Left ventricle myocardium inferior (tissue), 1 donor: ENCODE results near the gene ATXN7. TPM values are rescaled to one million over a fixed set of nuclear protein-coding genes. Genes with fewer than 3 reads are reported as not detected.

Experiments
- DNase-seq: peaks from one replicate; pipeline ENCODE4 v3.0.0-alpha.2; 2020
- H3K27ac ChIP-seq: fragments of 200-600 bp; replicated peaks from 2 replicates; pipeline ENCODE4 v1.8.0; 2021
- H3K27me3 ChIP-seq: fragments of 200-600 bp; 2 replicates; pipeline ENCODE4 v1.8.0; 2021; ENCODE audit warnings: low read depth
- H3K36me3 ChIP-seq: fragments of 200-600 bp; 2 replicates; pipeline ENCODE4 v1.8.0; 2021
- H3K4me1 ChIP-seq: fragments of 200-600 bp; 2 replicates; pipeline ENCODE4 v1.8.0; 2021
- H3K4me3 ChIP-seq: fragments of 200-600 bp; 2 replicates; pipeline ENCODE4 v1.8.0; 2021; ENCODE audit warnings: mild to moderate bottlenecking, moderate library complexity
- H3K9me3 ChIP-seq: fragments of 200-600 bp; replicated peaks from 2 replicates; pipeline ENCODE4 v1.8.0; 2021
- CTCF ChIP-seq: fragments of 200-600 bp; IDR thresholded peaks from 2 replicates; pipeline ENCODE4 v1.8.0; 2021; ENCODE audit warnings: antibody characterized with exemption, mild to moderate bottlenecking, borderline replicate concordance
- intact Hi-C: fragments of 100-400 bp; cut with micrococcal nuclease; formaldehyde crosslinking; loops from one replicate; pipeline ENCODE4 v1.11.0; 2022
- total RNA-seq: library from RNA; stranded (reverse); fragmentation: NEBNext Ultra II Directional; extraction: Animal tissue kit (Norgen Biotek cat#: 25700); gene quantifications from one replicate; pipeline ENCODE4 v1.2.1, GENCODE V29; 2021
- donor health status: DM: no; HTN: yes; CAD: no; lungs with severe emphysema.

The ATXN7 gene
- total RNA-seq, 1 donor from 2014 or later, result 12.1 TPM

GRCh38 chr3:64016941-64017620 lies 153.4 kb downstream of the ATXN7 start:
- no peaks in the 10 kb centered on the region for H3K9me3 ChIP-seq
- H3K4me3 ChIP-seq, result no peak overlapping the region
- DNase-seq, result no peak
- H3K4me1 ChIP-seq, result peaks cover 38% of the 10 kb centered on the region
- H3K27me3 ChIP-seq, result no peaks in the 10 kb centered on the region
- intact Hi-C loops, result no loop called here
- H3K27ac ChIP-seq, result peak overlapping the region; percentile 6
- peaks cover 94% of the 10 kb centered on the region for H3K36me3 ChIP-seq
- TF ChIP-seq CTCF, result no peak

GRCh38 chr3:64019271-64019670 lies 155.6 kb downstream of the ATXN7 start:
- H3K4me1 ChIP-seq, result peaks cover 57% of the 10 kb centered on the region
- intact Hi-C loops, result no loop called here
- no peaks in the 10 kb centered on the region for H3K9me3 ChIP-seq
- H3K4me3 ChIP-seq, result no peak overlapping the region
- TF ChIP-seq CTCF, result no peak
- peaks cover 74% of the 10 kb centered on the region for H3K36me3 ChIP-seq
- DNase-seq, result no peak
- no peak overlapping the region for H3K27ac ChIP-seq
- H3K27me3 ChIP-seq, result no peaks in the 10 kb centered on the region

- no peak overlapping the region for H3K4me3 ChIP-seq
- H3K27ac ChIP-seq, result no peak overlapping the region
- peaks cover 67% of the 10 kb centered on the region for H3K36me3 ChIP-seq
- intact Hi-C loops, result no loop called here
- no peaks in the 10 kb centered on the region for H3K27me3 ChIP-seq
- H3K4me1 ChIP-seq, result peaks cover 57% of the 10 kb centered on the region
- TF ChIP-seq CTCF, result no peak
- H3K9me3 ChIP-seq, result no peaks in the 10 kb centered on the region
- no peak for DNase-seq
Observed at GRCh38 chr3:64019879-64020278, 156.2 kb downstream of the ATXN7 start.

- Histone ChIP-seq H3K27ac (no peak overlapping the region), H3K4me1 (peaks cover 46% of the 10 kb centered on the region), H3K36me3 (peaks cover 48% of the 10 kb centered on the region), H3K4me3 (peak overlapping the region; percentile 94), H3K9me3 (no peaks in the 10 kb centered on the region), H3K27me3 (no peaks in the 10 kb centered on the region)
- intact Hi-C loops, result no loop called here
- no peak for TF ChIP-seq CTCF
- no peak for DNase-seq
Observed at GRCh38 chr3:64021922-64022321, 158.3 kb downstream of the ATXN7 start.

GRCh38 chr3:64022451-64023186 lies 159.0 kb downstream of the ATXN7 start:
- H3K27me3 ChIP-seq, result peaks cover 1% of the 10 kb centered on the region
- peaks cover 43% of the 10 kb centered on the region for H3K4me1 ChIP-seq
- no peaks in the 10 kb centered on the region for H3K9me3 ChIP-seq
- H3K4me3 ChIP-seq, result peak overlapping the region; percentile 94
- peaks cover 41% of the 10 kb centered on the region for H3K36me3 ChIP-seq
- intact Hi-C loops, result no loop called here
- no peak for TF ChIP-seq CTCF
- H3K27ac ChIP-seq, result peak overlapping the region; percentile 84
- no peak for DNase-seq
